Measurements from ENCODE around the gene SF3B3.

The SF3B3 gene

DNA sequence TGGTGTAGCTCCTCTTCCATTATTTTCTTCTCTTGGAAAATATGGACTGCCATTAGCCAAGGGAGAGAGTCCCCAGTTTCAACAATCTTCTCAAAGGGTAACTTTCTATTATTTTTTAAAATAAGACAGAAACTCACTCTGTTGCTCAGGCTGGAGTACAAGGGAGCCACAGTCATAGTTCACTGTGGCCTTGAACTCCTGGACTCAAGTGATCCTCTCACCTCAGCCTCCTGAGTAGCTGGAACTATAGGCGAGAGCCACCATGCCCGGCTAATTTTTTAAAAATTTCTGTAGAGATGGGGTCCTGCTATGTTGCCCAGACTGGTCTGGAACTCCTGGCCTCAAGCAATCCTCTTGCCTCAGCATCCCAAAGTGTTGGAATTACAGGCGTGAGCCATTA lies 13.4 kb upstream of the SF3B3 start:
- TF ChIP-seq, protein P1, sequence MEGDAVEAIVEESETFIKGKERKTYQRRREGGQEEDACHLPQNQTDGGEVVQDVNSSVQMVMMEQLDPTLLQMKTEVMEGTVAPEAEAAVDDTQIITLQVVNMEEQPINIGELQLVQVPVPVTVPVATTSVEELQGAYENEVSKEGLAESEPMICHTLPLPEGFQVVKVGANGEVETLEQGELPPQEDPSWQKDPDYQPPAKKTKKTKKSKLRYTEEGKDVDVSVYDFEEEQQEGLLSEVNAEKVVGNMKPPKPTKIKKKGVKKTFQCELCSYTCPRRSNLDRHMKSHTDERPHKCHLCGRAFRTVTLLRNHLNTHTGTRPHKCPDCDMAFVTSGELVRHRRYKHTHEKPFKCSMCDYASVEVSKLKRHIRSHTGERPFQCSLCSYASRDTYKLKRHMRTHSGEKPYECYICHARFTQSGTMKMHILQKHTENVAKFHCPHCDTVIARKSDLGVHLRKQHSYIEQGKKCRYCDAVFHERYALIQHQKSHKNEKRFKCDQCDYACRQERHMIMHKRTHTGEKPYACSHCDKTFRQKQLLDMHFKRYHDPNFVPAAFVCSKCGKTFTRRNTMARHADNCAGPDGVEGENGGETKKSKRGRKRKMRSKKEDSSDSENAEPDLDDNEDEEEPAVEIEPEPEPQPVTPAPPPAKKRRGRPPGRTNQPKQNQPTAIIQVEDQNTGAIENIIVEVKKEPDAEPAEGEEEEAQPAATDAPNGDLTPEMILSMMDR (IDR thresholded peaks at IDR 0.05; ENCODE audit: low read depth, low read length): no peak

GRCh38 chr16:70511833-70512232 lies 11.8 kb upstream of the SF3B3 start:
- TF ChIP-seq, protein P1 (IDR thresholded peaks at IDR 0.05; ENCODE audit: low read depth, low read length): no peak
- DNase-seq (ENCODE audit: low read depth in 2 of 2): no peak
- H3K4me3 ChIP-seq (replicated peaks in 1 of 2; ENCODE audit: low read depth in 2 of 2, low read length in 2 of 2): no peak overlapping the region

More for the DNA sequence above, 13.4 kb upstream of the SF3B3 start:
- no peak overlapping the region for H3K4me3 ChIP-seq (replicated peaks in 1 of 2; ENCODE audit: low read depth in 2 of 2, low read length in 2 of 2)
- no peak for DNase-seq (ENCODE audit: low read depth in 2 of 2)

- no peak overlapping the region for H3K4me3 ChIP-seq (replicated peaks in 1 of 2; ENCODE audit: low read depth in 2 of 2, low read length in 2 of 2)
- DNase-seq (ENCODE audit: low read depth in 2 of 2): peak in 1 of 2 donors; percentile 60
- TF ChIP-seq, protein P1 (IDR thresholded peaks at IDR 0.05; ENCODE audit: low read depth, low read length): no peak
Measured at GRCh38 chr16:70512456-70512855, 11.2 kb upstream of the SF3B3 start.

GRCh38 chr16:70520612-70521297 lies 2.9 kb upstream of the SF3B3 start:
- H3K4me3 ChIP-seq (replicated peaks in 1 of 2; ENCODE audit: low read depth in 2 of 2, low read length in 2 of 2): no peak overlapping the region
- TF ChIP-seq, protein P1 (IDR thresholded peaks at IDR 0.05; ENCODE audit: low read depth, low read length): no peak
- DNase-seq (ENCODE audit: low read depth in 2 of 2): peak; percentile 67 to 77

- TF ChIP-seq, protein P1 (IDR thresholded peaks at IDR 0.05; ENCODE audit: low read depth, low read length): no peak
- no peak for DNase-seq (ENCODE audit: low read depth in 2 of 2)
- H3K4me3 ChIP-seq (replicated peaks in 1 of 2; ENCODE audit: low read depth in 2 of 2, low read length in 2 of 2): peak overlapping the region; percentile 92 to 97
Measured at GRCh38 chr16:70522216-70523075, 1.2 kb upstream of the SF3B3 start.

DNA sequence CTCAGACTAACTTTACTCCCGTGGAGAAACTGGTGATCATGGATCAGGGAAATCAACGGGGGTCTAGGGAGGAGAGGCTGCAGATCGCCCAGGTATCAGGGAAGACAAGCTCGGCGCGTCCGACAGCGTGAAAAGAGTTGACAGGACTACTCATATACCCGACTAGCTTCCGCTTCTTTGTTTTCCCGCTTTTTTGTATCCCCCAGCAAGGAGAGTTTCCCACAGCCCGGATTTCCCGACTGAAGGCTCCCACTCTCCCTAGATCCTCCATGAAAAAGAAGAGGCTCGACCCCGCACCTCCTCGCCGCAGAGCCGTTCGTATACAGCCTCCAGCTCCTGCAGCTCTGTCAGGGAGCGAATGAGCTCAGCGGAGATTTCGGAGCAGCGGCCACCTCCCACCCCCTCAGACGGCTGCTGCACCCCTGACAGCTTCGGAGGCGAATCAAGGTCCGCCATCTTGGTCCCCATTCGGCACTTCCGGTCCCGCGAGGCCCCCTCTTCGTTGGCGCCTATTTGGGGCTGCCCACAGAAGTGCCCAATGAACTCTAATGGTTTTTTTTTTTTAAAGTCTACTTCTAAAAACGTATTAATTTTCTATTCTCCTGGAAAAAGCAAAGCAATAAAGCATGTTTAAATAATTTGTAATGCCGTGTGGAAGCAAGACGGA lies 407 bp upstream of the SF3B3 start, which contains the start of gene COG4:
Gene COG4 (minus strand): TSS at position 479 of the 667 bp plus-strand sequence. CDS start 11 bp downstream, at position 468.
- DNase-seq (ENCODE audit: low read depth in 2 of 2): peak; percentile 87 to 88
- TF ChIP-seq, protein P1 (IDR thresholded peaks at IDR 0.05; ENCODE audit: low read depth, low read length): no peak
- peak within 1 kb of the TSS; percentile 92 to 97 for H3K4me3 ChIP-seq (replicated peaks in 1 of 2; ENCODE audit: low read depth in 2 of 2, low read length in 2 of 2)

DNA sequence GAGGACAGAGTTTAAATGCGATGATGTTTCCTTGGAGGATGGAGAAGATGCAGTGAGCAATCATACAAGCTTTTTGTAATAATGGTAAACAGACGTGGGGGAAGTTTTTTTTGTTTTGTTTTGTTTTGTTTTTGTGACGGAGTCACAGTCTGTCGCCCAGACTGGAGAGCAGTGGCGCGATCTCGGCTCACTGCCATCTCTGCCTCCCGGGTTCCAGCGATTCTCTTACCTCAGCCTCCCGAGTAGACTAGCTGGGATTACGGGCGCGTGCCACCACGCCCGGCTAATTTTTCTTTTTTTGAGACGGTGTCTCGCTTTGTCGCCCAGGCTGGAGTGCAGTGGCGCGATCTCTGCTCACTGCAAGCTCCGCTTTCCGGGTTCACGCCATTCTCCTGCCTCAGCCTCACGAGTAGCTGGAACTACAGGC lies 796 bp downstream of the SF3B3 start:
- DNase-seq (ENCODE audit: low read depth in 2 of 2): peak in 1 of 2 donors; percentile 56
- H3K4me3 ChIP-seq (replicated peaks in 1 of 2; ENCODE audit: low read depth in 2 of 2, low read length in 2 of 2): peak overlapping the region; percentile 92 to 97
